PC-9 (cell line): ENCODE results near the gene PCBP2.

ENCODE experiments used
- EZH2 ChIP-seq: fragments of 200-600 bp; sonication (generic); IDR thresholded peaks from 2 replicates; pipeline ENCODE4 v1.8.0; 2017; ENCODE audit warnings: antibody characterized with exemption, low read depth
- TF ChIP-seq, protein P1 (sequence below): fragments of 200-600 bp; sonication (generic); conservative IDR thresholded peaks from 2 replicates; pipeline ENCODE4 v1.6.1; 2017; ENCODE audit warnings: mixed run types, antibody characterized with exemption, mild to moderate bottlenecking, moderate library complexity

GRCh38 chr12:53502983-53503728 lies 51.3 kb downstream of the PCBP2 start:
- TF ChIP-seq, protein P1, sequence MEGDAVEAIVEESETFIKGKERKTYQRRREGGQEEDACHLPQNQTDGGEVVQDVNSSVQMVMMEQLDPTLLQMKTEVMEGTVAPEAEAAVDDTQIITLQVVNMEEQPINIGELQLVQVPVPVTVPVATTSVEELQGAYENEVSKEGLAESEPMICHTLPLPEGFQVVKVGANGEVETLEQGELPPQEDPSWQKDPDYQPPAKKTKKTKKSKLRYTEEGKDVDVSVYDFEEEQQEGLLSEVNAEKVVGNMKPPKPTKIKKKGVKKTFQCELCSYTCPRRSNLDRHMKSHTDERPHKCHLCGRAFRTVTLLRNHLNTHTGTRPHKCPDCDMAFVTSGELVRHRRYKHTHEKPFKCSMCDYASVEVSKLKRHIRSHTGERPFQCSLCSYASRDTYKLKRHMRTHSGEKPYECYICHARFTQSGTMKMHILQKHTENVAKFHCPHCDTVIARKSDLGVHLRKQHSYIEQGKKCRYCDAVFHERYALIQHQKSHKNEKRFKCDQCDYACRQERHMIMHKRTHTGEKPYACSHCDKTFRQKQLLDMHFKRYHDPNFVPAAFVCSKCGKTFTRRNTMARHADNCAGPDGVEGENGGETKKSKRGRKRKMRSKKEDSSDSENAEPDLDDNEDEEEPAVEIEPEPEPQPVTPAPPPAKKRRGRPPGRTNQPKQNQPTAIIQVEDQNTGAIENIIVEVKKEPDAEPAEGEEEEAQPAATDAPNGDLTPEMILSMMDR = no peak
- TF ChIP-seq EZH2 = no peak
